H1 (cell line): ENCODE data around the gene UBE2D2. TPM values are rescaled to one million over a fixed set of nuclear protein-coding genes. Genes with fewer than 3 reads are reported as not detected.

Source experiments
- BRCA1 ChIP-seq: IDR thresholded peaks from 2 replicates; pipeline ENCODE4 v1.6.1; 2012; ENCODE audit warnings: low read depth, low read length, improper control_type of control experiment
- CHD7 ChIP-seq: fragments of 300-600 bp; sonication (generic); IDR thresholded peaks from 2 replicates; pipeline ENCODE4 v1.7.1; 2012; ENCODE audit warnings: low read length, moderate library complexity, mild to moderate bottlenecking, inconsistent platforms; ENCODE audit not compliant: insufficient replicate concordance
- NANOG ChIP-seq: IDR thresholded peaks from 2 replicates; pipeline ENCODE4 v1.6.1; 2011; ENCODE audit warnings: low read length, low read depth, mild to moderate bottlenecking, inconsistent platforms; ENCODE audit not compliant: insufficient read depth, poor library complexity, severe bottlenecking
- polyA plus RNA-seq, 7 experiments: library from polyadenylated mRNA; depleted of rRNA in 3 of 7; stranded (reverse) in 5 of 7; unstranded in 2 of 7; fragments of >200 nt in 5 of 7; fragments of 200-250 nt in 2 of 7; gene quantifications; 1 replicate in 5 of 7; 2 replicates in 1 of 7; 4 replicates in 1 of 7; pipeline versions ENCODE4 v1.2.1 to v1.2.3, GENCODE V29; 2011 to 2013; ENCODE audit warnings: missing spikeins in 2 of 7, mixed read lengths in 2 of 7
- total RNA-seq: library from RNA; stranded (reverse); fragmentation: NEBNext Ultra II Directional; extraction: Animal tissue kit (Norgen Biotek cat#: 25700); gene quantifications from 2 replicates; pipeline ENCODE4 v1.2.1, GENCODE V29; 2021

Gene UBE2D2
- total and polyA plus RNA-seq, 2 of the 8 experiments (the other 6 are each of a cell fraction or from before 2014, with no cell fraction given) = 66.9 to 203 TPM

GRCh38 chr5:139668924-139669661 is 108.0 kb downstream of the UBE2D2 start (continued):
- no peak for TF ChIP-seq CHD7
- TF ChIP-seq BRCA1 = no peak
- no peak for TF ChIP-seq NANOG
